ENCODE data around the gene NUP160. TPM values are rescaled to one million over a fixed set of nuclear protein-coding genes. Genes with fewer than 3 reads are reported as not detected.

Gene NUP160
- total and polyA plus RNA-seq, 10 of the 15 experiments (the other 5 are each of a cell fraction or from before 2014, with no cell fraction given) = 24.0 to 87.6 (median 54.6) TPM

DNA sequence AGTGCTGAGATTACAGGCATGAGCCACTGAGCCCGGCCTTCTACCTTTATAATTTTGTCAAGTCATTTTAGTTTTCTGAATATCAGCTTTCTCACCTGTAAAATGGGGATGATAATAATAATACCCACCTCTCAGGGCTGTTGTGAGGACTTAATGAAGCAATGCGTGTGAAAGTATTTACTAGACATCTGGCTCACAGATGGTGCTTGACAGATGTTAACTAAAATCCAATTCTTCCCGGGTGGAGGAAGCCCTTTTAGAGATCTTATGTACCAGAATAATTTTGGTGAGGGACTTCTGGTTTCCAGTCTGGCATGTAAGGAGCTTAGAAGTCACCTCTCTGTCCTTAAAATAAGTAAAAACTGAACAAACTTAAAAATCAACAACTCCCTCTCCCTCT lies 43.7 kb upstream of the NUP160 start:
- intact Hi-C loops (cut with micrococcal nuclease; ENCODE audit: unreplicated experiment) (no loop called here), in situ Hi-C loops (cut with MboI) (no loop called here)
- Histone ChIP-seq H2AFZ (ENCODE audit: control insufficient read depth, low read depth, low read length) (no peak overlapping the region), H3K27ac (ENCODE audit: control insufficient read depth, insufficient read depth) (no peak overlapping the region), H4K20me1 (ENCODE audit: control insufficient read depth, insufficient read depth) (no peaks in the 10 kb centered on the region), H3K9me3 (replicated peaks; ENCODE audit: control insufficient read depth, insufficient read depth, low read length) (no peaks in the 10 kb centered on the region), H3K36me3 (ENCODE audit: control insufficient read depth in 2 of 2, insufficient read depth in 2 of 2, low read length in 1 of 2) (no peaks in the 10 kb centered on the region), H3K4me2 (ENCODE audit: control insufficient read depth, insufficient read depth) (no peak overlapping the region), H3K4me3 (no peak overlapping the region), H3K27me3 (replicated peaks in 1 of 2; ENCODE audit: control insufficient read depth in 2 of 2, insufficient read depth in 2 of 2, low read length in 1 of 2) (no peaks in the 10 kb centered on the region), H3K9ac (ENCODE audit: control insufficient read depth, insufficient read depth, low read length) (no peak overlapping the region), H3K4me1 (ENCODE audit: control insufficient read depth, insufficient read depth, low read length) (no peaks in the 10 kb centered on the region), H3K79me2 (ENCODE audit: control insufficient read depth, insufficient read depth, low read length) (no peaks in the 10 kb centered on the region)
- SMC1A ChIA-PET (ENCODE audit: uncharacterized antibody, unreplicated experiment) = no interaction called here
- FAIRE-seq (no peak), DNase-seq (ENCODE audit: low read depth, low spot score) (no peak), ATAC-seq (no peak)
- POLR2A ChIA-PET = no interaction called here
- CTCF ChIA-PET = interaction anchor here (0.9 kb wide), 1 partner anchor 40 kb away, joined by 3 read pairs; no protein-coding TSS in a partner anchor
- TF ChIP-seq, protein P1, sequence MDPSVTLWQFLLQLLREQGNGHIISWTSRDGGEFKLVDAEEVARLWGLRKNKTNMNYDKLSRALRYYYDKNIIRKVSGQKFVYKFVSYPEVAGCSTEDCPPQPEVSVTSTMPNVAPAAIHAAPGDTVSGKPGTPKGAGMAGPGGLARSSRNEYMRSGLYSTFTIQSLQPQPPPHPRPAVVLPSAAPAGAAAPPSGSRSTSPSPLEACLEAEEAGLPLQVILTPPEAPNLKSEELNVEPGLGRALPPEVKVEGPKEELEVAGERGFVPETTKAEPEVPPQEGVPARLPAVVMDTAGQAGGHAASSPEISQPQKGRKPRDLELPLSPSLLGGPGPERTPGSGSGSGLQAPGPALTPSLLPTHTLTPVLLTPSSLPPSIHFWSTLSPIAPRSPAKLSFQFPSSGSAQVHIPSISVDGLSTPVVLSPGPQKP (IDR thresholded peaks at IDR 0.05; ENCODE audit: low read depth, low read length) = no peak
- no TSS peak for BruUV-seq (replicated peaks)
- WGBS (ENCODE audit: insufficient coverage, insufficient replicate concordance, low lambda C conversion rate, missing lambda C conversion rate) = 44% methylated on average over 3 of the region's 3 CpGs
- RAD21 ChIA-PET (ENCODE audit: unreplicated experiment) = no interaction called here

DNA sequence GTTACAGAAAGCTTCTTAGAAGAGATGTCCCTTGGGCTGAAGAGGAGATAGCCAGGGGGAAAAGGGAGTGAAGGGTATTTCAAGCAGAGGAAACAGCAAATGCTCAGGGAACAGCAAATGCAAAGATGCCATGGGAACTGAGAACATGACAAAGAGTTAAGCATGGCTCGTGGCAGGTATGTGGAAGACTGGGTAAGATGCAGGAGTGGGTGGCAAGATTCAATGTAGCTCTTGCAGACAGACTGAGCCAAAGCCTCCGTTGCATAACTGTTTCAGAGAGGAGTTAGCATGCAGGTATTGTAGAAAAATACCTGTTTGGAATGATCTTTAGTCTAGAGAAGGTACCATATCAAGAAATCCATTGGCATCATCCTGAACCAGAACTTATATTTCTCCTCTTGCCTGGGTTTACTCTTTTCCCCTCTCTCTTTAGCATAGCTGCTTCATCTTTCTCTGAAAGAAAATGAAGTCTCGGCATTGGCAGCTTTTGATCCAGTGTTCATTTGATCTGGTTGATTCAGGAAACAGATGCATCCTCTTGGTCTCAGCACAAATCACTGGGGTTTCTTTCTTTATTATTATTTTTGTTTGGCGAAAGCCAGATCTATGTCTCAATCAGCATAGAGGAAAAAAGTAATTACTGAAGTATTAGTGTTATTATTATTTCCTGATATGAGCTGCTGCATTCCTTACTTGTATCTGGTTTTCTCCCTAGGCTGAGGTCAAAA lies 41.7 kb upstream of the NUP160 start:
- RAD21 ChIA-PET (ENCODE audit: unreplicated experiment) = no interaction called here
- Histone ChIP-seq H4K20me1 (ENCODE audit: control insufficient read depth, insufficient read depth) (no peaks in the 10 kb centered on the region), H3K79me2 (ENCODE audit: control insufficient read depth, insufficient read depth, low read length) (no peaks in the 10 kb centered on the region), H3K9me3 (replicated peaks; ENCODE audit: control insufficient read depth, insufficient read depth, low read length) (no peaks in the 10 kb centered on the region), H3K4me3 (no peak overlapping the region), H3K4me1 (ENCODE audit: control insufficient read depth, insufficient read depth, low read length) (no peaks in the 10 kb centered on the region), H3K27me3 (replicated peaks in 1 of 2; ENCODE audit: control insufficient read depth in 2 of 2, insufficient read depth in 2 of 2, low read length in 1 of 2) (no peaks in the 10 kb centered on the region), H3K36me3 (ENCODE audit: control insufficient read depth in 2 of 2, insufficient read depth in 2 of 2, low read length in 1 of 2) (no peaks in the 10 kb centered on the region), H3K27ac (ENCODE audit: control insufficient read depth, insufficient read depth) (no peak overlapping the region), H3K9ac (ENCODE audit: control insufficient read depth, insufficient read depth, low read length) (no peak overlapping the region), H2AFZ (ENCODE audit: control insufficient read depth, low read depth, low read length) (no peak overlapping the region), H3K4me2 (ENCODE audit: control insufficient read depth, insufficient read depth) (no peak overlapping the region)
- in situ Hi-C loops (cut with MboI) = no loop called here
- CTCF ChIA-PET = no interaction called here
- no peak for FAIRE-seq
- SMC1A ChIA-PET (ENCODE audit: uncharacterized antibody, unreplicated experiment) = interaction anchor here (1.6 kb wide), 1 partner anchor 9 kb away, joined by 3 read pairs; no protein-coding TSS in a partner anchor
- POLR2A ChIA-PET = interaction anchor here (1.2 kb wide), 1 partner anchor 24 kb away, joined by 4 read pairs; no protein-coding TSS in a partner anchor
- intact Hi-C loops (cut with micrococcal nuclease; ENCODE audit: unreplicated experiment) = no loop called here
- no TSS peak for BruUV-seq (replicated peaks)
- no peak for DNase-seq (ENCODE audit: low read depth, low spot score)
- WGBS (ENCODE audit: insufficient coverage, insufficient replicate concordance, low lambda C conversion rate, missing lambda C conversion rate) = 4% methylated on average over 4 of the region's 4 CpGs
- ATAC-seq = no peak
- TF ChIP-seq, protein P2, sequence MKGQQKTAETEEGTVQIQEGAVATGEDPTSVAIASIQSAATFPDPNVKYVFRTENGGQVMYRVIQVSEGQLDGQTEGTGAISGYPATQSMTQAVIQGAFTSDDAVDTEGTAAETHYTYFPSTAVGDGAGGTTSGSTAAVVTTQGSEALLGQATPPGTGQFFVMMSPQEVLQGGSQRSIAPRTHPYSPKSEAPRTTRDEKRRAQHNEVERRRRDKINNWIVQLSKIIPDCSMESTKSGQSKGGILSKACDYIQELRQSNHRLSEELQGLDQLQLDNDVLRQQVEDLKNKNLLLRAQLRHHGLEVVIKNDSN (IDR thresholded peaks at IDR 0.05; ENCODE audit: borderline replicate concordance, extremely low read length, insufficient read depth, low read depth, low read length) = no peak
- TF ChIP-seq, protein P3, sequence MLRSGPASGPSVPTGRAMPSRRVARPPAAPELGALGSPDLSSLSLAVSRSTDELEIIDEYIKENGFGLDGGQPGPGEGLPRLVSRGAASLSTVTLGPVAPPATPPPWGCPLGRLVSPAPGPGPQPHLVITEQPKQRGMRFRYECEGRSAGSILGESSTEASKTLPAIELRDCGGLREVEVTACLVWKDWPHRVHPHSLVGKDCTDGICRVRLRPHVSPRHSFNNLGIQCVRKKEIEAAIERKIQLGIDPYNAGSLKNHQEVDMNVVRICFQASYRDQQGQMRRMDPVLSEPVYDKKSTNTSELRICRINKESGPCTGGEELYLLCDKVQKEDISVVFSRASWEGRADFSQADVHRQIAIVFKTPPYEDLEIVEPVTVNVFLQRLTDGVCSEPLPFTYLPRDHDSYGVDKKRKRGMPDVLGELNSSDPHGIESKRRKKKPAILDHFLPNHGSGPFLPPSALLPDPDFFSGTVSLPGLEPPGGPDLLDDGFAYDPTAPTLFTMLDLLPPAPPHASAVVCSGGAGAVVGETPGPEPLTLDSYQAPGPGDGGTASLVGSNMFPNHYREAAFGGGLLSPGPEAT (IDR thresholded peaks at IDR 0.05; ENCODE audit: low read depth) = no peak
- TF ChIP-seq POU2F2 (IDR thresholded peaks at IDR 0.05; ENCODE audit: borderline replicate concordance, low read depth, low read length) = no peak
- TF ChIP-seq, protein P4, sequence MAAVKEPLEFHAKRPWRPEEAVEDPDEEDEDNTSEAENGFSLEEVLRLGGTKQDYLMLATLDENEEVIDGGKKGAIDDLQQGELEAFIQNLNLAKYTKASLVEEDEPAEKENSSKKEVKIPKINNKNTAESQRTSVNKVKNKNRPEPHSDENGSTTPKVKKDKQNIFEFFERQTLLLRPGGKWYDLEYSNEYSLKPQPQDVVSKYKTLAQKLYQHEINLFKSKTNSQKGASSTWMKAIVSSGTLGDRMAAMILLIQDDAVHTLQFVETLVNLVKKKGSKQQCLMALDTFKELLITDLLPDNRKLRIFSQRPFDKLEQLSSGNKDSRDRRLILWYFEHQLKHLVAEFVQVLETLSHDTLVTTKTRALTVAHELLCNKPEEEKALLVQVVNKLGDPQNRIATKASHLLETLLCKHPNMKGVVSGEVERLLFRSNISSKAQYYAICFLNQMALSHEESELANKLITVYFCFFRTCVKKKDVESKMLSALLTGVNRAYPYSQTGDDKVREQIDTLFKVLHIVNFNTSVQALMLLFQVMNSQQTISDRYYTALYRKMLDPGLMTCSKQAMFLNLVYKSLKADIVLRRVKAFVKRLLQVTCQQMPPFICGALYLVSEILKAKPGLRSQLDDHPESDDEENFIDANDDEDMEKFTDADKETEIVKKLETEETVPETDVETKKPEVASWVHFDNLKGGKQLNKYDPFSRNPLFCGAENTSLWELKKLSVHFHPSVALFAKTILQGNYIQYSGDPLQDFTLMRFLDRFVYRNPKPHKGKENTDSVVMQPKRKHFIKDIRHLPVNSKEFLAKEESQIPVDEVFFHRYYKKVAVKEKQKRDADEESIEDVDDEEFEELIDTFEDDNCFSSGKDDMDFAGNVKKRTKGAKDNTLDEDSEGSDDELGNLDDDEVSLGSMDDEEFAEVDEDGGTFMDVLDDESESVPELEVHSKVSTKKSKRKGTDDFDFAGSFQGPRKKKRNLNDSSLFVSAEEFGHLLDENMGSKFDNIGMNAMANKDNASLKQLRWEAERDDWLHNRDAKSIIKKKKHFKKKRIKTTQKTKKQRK (IDR thresholded peaks at IDR 0.05; ENCODE audit: low read depth, low read length) = no peak
- no peak for TF ChIP-seq YY1 (IDR thresholded peaks at IDR 0.05; ENCODE audit: low read depth, low read length)
- TF ChIP-seq ZNF217 (IDR thresholded peaks at IDR 0.05) = no peak
- no peak for TF ChIP-seq POLR2A (IDR thresholded peaks at IDR 0.05; ENCODE audit: low read depth, low read length)
- no peak for TF ChIP-seq EED (IDR thresholded peaks at IDR 0.05; ENCODE audit: low read depth)
- TF ChIP-seq CHD1 (IDR thresholded peaks at IDR 0.05; ENCODE audit: low read depth, low read length) = no peak

Data from GM12878 (cell line).